Osteocyte (in vitro differentiated cells): ENCODE measurements around the gene MAK. TPM values are rescaled to one million over a fixed set of nuclear protein-coding genes. Genes with fewer than 3 reads are reported as not detected.

Source experiments
- DNase-seq: peaks from one replicate; pipeline ENCODE4 v3.0.0; 2021; ENCODE audit warnings: mixed read lengths; ENCODE audit not compliant: unreplicated experiment; ENCODE audit errors: extremely low spot score
- H3K27ac Mint-ChIP-seq: one replicate; pipeline ENCODE4 v1.8.0; 2021; ENCODE audit warnings: mild to moderate bottlenecking, mixed read lengths; ENCODE audit not compliant: unreplicated experiment
- H3K27me3 Mint-ChIP-seq: one replicate; pipeline ENCODE4 v1.8.0; 2021; ENCODE audit warnings: mixed read lengths; ENCODE audit not compliant: unreplicated experiment
- H3K36me3 Mint-ChIP-seq: one replicate; pipeline ENCODE4 v1.8.0; 2021; ENCODE audit warnings: mixed read lengths; ENCODE audit not compliant: unreplicated experiment
- H3K4me1 Mint-ChIP-seq: one replicate; pipeline ENCODE4 v1.8.0; 2021; ENCODE audit warnings: mixed read lengths; ENCODE audit not compliant: unreplicated experiment
- H3K4me3 Mint-ChIP-seq: one replicate; pipeline ENCODE4 v1.8.0; 2021; ENCODE audit warnings: mild to moderate bottlenecking, moderate library complexity, mixed read lengths; ENCODE audit not compliant: unreplicated experiment
- H3K9me3 Mint-ChIP-seq: one replicate; pipeline ENCODE4 v1.8.0; 2021; ENCODE audit warnings: mixed read lengths; ENCODE audit not compliant: unreplicated experiment
- CTCF ChIP-seq: fragments of 200-600 bp; sonication (generic); IDR thresholded peaks from 2 replicates; pipeline ENCODE4 v1.5.0; 2021; ENCODE audit warnings: antibody characterized with exemption, mild to moderate bottlenecking, moderate library complexity
- total RNA-seq: library from RNA; stranded (reverse); gene quantifications from 2 replicates; pipeline ENCODE4 v1.2.1, GENCODE V29; 2021

The MAK gene
- total RNA-seq, 1 donor from 2014 or later = not detected

GRCh38 chr6:10852361-10852960, 14.1 kb upstream of the MAK start:
- no peak for TF ChIP-seq CTCF
- Mint-ChIP-seq H3K9me3 (peaks cover 12% of the 10 kb centered on the region), H3K27me3 (peaks cover 2% of the 10 kb centered on the region), H3K4me3 (peak overlapping the region; percentile 63), H3K27ac (peak overlapping the region; percentile 73), H3K36me3 (peaks cover 8% of the 10 kb centered on the region), H3K4me1 (peaks cover 18% of the 10 kb centered on the region)
- no peak for DNase-seq

DNA sequence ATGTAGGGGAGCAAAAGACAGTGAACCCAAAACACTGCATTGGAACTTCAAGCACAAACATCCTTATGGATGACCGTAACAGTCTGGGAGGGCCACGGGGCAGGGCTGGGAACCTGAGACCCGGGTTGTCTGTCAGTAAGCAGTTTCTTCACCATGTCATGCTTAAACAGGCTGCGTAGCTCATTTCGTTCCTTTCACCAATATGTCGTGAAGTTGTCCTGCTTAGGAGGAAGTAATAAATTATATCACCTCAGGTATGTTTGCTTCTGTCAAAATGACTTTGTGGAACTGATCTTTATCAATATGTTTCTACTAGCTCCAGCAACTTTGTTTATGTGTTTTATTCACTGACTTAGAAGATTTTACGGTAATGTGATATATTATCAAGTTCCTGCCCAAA, 12.4 kb upstream of the MAK start:
- peaks cover 8% of the 10 kb centered on the region for H3K36me3 Mint-ChIP-seq
- no peak for TF ChIP-seq CTCF
- H3K27me3 Mint-ChIP-seq = peaks cover 5% of the 10 kb centered on the region
- no peak overlapping the region for H3K4me3 Mint-ChIP-seq
- peaks cover 12% of the 10 kb centered on the region for H3K9me3 Mint-ChIP-seq
- H3K4me1 Mint-ChIP-seq = peaks cover 18% of the 10 kb centered on the region
- H3K27ac Mint-ChIP-seq = no peak overlapping the region
- no peak for DNase-seq

GRCh38 chr6:10849901-10850300, 11.6 kb upstream of the MAK start:
- Mint-ChIP-seq H3K36me3 (peaks cover 6% of the 10 kb centered on the region), H3K4me3 (no peak overlapping the region), H3K4me1 (peaks cover 18% of the 10 kb centered on the region), H3K9me3 (peaks cover 12% of the 10 kb centered on the region), H3K27ac (no peak overlapping the region), H3K27me3 (peaks cover 7% of the 10 kb centered on the region)
- DNase-seq = no peak
- no peak for TF ChIP-seq CTCF

GRCh38 chr6:10847684-10848083, 9.3 kb upstream of the MAK start:
- Mint-ChIP-seq H3K4me1 (peaks cover 17% of the 10 kb centered on the region), H3K4me3 (no peak overlapping the region), H3K27ac (no peak overlapping the region), H3K36me3 (peaks cover 4% of the 10 kb centered on the region), H3K27me3 (peaks cover 17% of the 10 kb centered on the region), H3K9me3 (peaks cover 6% of the 10 kb centered on the region)
- peak; percentile 57 for TF ChIP-seq CTCF
- no peak for DNase-seq

GRCh38 chr6:10843554-10843953, 5.2 kb upstream of the MAK start:
- Mint-ChIP-seq H3K27ac (no peak overlapping the region), H3K4me1 (peaks cover 2% of the 10 kb centered on the region), H3K9me3 (peaks cover 6% of the 10 kb centered on the region), H3K36me3 (peaks cover 4% of the 10 kb centered on the region), H3K4me3 (no peak overlapping the region), H3K27me3 (peaks cover 48% of the 10 kb centered on the region)
- no peak for TF ChIP-seq CTCF
- no peak for DNase-seq
